ENCODE data around the gene PAX8.

PAX8 gene

GRCh38 chr2:113268621-113269360 lies 9.9 kb downstream of the PAX8 start:
- in situ Hi-C loops (cut with MboI; ENCODE audit: low sequenced_read_pairs) = no loop called here

GRCh38 chr2:113266431-113266830 lies 12.3 kb downstream of the PAX8 start:
- in situ Hi-C loops (cut with MboI; ENCODE audit: low sequenced_read_pairs) = no loop called here

DNA sequence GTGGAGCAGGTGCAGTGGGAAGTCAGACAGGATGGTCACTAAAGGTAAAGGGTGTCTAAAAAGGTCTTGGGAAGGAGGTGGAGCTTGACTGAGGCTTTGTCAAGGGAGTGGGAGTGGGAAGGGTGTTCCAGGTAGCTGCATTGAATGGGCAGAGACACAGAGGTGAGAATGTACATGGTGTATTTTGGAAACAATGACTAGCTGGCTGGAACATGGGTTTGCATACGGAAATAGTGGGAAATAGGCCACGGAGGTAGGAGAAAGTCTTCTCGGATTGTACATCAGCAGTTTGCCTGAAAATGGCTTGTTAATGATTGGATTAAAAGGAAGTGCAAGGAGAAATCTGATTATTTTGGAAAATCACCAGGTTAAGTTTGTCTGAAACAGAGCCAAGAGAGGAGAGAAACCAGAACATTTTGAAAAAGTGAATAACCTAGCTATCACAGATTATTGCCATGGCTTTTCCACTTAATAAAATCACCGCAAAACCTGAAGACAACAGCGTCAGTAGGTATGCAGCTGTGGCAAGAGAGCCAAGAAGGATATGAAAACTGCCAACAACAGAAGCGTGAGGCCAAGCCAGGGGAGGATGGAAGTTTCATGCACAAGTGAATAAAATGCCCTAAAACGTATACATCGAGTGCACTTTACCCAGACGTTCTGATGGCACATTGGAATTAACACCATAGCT lies 13.9 kb downstream of the PAX8 start:
- in situ Hi-C loops (cut with MboI; ENCODE audit: low sequenced_read_pairs) = no loop called here

DNA sequence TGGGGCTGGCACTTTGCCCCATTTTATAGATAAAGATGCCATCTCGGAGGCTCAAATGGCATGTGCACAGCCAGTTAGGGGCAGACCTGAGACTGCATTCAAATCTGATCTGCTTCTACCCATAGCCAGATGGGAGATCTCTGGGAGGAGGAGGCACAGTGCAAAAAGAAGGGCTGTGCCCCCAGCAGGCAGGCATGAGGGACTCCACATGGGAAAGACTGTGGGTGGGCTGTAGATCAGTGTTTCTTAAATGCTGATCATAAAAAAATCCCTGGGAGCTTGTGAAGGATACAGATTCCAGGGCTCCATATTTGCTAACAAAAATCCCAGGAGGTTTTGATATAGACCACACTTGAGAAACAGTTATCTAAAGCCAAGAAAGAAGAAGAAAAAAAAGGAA lies 15.2 kb downstream of the PAX8 start:
- in situ Hi-C loops (cut with MboI; ENCODE audit: low sequenced_read_pairs) = no loop called here

- in situ Hi-C loops (cut with MboI; ENCODE audit: low sequenced_read_pairs) = no loop called here
Observed at GRCh38 chr2:113260991-113261390, 17.7 kb downstream of the PAX8 start.

- in situ Hi-C loops (cut with MboI; ENCODE audit: low sequenced_read_pairs) = no loop called here
Observed at GRCh38 chr2:113258471-113259147, 20.1 kb downstream of the PAX8 start.

- in situ Hi-C loops (cut with MboI; ENCODE audit: low sequenced_read_pairs) = no loop called here
Observed at GRCh38 chr2:113257516-113258264, 21.0 kb downstream of the PAX8 start.

GRCh38 chr2:113255140-113256070 lies 23.3 kb downstream of the PAX8 start:
- in situ Hi-C loops (cut with MboI; ENCODE audit: low sequenced_read_pairs) = no loop called here

GRCh38 chr2:113253453-113253852 lies 25.3 kb downstream of the PAX8 start:
- in situ Hi-C loops (cut with MboI; ENCODE audit: low sequenced_read_pairs) = no loop called here

DNA sequence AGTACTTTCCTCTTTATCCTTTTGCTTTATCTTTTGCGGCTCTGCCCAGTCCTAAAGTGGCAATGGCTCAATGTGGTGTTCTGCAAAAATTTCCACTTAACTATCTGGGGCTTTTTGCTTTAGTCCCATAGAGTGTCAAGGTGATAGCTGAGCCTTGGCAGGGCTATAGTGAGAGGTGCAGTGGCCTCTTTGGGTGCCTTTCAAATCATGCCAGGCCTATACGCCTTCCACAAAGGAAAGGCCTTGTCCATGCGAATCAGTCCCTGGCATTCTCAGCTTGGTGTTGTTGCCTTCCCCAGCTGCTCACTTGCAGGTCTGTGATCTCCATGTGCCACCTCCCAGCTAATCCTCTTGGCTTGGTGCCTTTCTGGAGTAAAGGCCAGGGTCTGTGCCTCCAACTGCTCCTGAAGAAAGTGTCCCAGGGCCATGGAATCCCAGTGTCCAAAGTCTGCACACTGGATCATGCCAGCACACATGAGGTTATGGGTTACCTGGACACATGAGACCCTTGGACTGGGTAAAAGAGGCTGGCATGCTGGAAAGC lies 26.6 kb downstream of the PAX8 start:
- in situ Hi-C loops (cut with MboI; ENCODE audit: low sequenced_read_pairs) = no loop called here

DNA sequence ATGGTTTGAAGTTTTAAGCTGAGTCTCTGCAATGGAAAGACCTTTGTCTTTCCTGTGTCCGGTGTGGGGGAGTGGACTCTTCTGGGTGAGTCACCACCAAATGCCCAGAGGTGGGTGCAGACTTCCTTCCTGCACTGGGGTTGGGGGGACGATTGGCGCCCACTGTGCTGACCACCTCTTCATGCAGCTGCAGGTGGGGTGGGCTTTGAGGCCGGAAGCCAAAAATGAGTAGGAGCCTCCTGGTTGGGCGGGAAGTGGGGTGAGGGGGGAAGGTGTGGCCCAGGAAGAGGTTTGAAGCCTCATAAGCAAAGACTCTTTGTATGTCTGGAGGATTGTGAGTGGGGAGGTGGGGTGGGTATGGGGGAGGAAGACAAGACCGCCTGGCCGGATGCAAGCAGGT lies 27.6 kb downstream of the PAX8 start:
- in situ Hi-C loops (cut with MboI; ENCODE audit: low sequenced_read_pairs) = no loop called here

- in situ Hi-C loops (cut with MboI; ENCODE audit: low sequenced_read_pairs) = no loop called here
Observed at GRCh38 chr2:113248997-113249770, 29.5 kb downstream of the PAX8 start.

GRCh38 chr2:113246606-113247005 lies 32.1 kb downstream of the PAX8 start:
- in situ Hi-C loops (cut with MboI; ENCODE audit: low sequenced_read_pairs) = no loop called here

GRCh38 chr2:113245276-113245711 lies 33.4 kb downstream of the PAX8 start:
- in situ Hi-C loops (cut with MboI; ENCODE audit: low sequenced_read_pairs) = no loop called here

DNA sequence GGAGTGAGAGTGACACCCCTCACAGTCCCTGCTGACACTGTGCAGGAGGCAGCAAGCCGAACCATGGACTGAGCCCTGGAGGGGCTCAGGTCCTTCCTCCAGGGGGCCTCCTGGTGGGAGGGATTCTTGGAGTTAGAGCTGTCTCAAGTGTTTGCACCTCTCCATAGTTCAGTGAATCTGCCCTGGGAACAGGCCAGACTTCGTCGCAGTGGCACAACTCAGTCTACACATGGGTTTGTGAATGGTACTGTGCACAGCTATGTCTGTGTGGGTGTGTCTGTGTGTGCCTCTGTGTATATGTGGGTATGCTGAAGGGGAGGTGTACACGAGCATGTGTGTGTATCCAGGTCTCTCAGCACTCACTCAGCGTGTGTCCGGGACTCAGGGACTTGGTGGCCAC lies 36.4 kb downstream of the PAX8 start:
- in situ Hi-C loops (cut with MboI; ENCODE audit: low sequenced_read_pairs) = no loop called here

- in situ Hi-C loops (cut with MboI; ENCODE audit: low sequenced_read_pairs) = no loop called here
Observed at GRCh38 chr2:113240915-113241911, 37.5 kb downstream of the PAX8 start.

DNA sequence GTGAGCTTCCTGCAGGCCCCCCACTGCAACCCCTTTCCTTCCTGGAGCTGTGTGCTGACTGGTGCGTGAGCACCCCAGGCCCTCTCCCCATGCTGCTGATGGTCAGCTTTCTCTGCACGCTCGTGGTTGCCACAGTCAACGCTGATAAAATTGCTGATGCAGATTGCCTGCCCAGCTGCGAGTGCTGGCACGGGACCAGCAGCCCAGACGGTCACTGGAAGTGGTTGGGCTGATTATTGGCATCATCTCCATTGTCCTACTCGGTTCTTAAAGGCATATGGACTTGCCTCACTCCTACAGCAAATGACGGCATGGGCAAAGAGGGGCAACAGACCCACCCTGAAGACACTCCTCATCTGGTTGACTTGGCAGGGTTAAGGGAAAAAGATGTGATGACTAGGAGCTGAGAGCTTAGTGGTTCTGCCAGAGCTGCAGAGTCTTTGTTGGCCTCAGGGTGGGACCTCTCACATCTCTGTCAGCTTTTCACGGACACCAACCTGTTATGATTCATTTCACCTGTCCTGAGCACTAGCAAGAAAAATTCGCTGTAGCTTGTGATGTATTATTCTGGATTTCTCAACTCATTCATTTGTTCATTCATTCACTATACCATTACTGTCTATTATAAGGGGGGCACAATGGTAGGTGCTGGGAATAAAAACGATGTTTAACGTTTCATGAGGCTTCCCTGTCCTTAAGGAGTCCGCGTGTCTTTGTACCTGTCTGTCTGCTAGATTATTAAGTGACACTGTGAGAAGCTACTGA lies 38.4 kb downstream of the PAX8 start:
- in situ Hi-C loops (cut with MboI; ENCODE audit: low sequenced_read_pairs) = no loop called here

Measured in HL-60/S4 treated with retinoic acid at 250 ng/mL for 4 days and 3 days (cell line).